Mesothelial cell of epicardium (in vitro differentiated cells): ENCODE data around the gene ASTN2. TPM values are rescaled to one million over a fixed set of nuclear protein-coding genes. Genes with fewer than 3 reads are reported as not detected.

ENCODE experiments used
- DNase-seq, 2 experiments: peaks; one replicate each; pipeline ENCODE4 v3.0.0; 2021; ENCODE audit warnings: low spot score in 2 of 2; ENCODE audit not compliant: unreplicated experiment in 2 of 2
- H3K27ac Mint-ChIP-seq: 2 replicates; pipeline ENCODE4 v1.8.0; 2021; ENCODE audit warnings: mixed read lengths
- H3K27me3 Mint-ChIP-seq: 2 replicates; pipeline ENCODE4 v1.8.0; 2021; ENCODE audit warnings: low read depth, mixed read lengths
- H3K36me3 Mint-ChIP-seq: 2 replicates; pipeline ENCODE4 v1.8.0; 2021; ENCODE audit warnings: mixed read lengths
- H3K4me1 Mint-ChIP-seq: 2 replicates; pipeline ENCODE4 v1.8.0; 2021; ENCODE audit warnings: mixed read lengths
- H3K4me3 Mint-ChIP-seq: 2 replicates; pipeline ENCODE4 v1.8.0; 2021; ENCODE audit warnings: mild to moderate bottlenecking, moderate library complexity, mixed read lengths
- H3K9me3 Mint-ChIP-seq: 2 replicates; pipeline ENCODE4 v1.8.0; 2021; ENCODE audit warnings: mixed read lengths
- CTCF ChIP-seq: fragments of 200-600 bp; sonication (generic); IDR thresholded peaks from one replicate; pipeline ENCODE4 v1.5.0; 2021; ENCODE audit warnings: antibody characterized with exemption; ENCODE audit not compliant: unreplicated experiment
- total RNA-seq: library from RNA; stranded (reverse); gene quantifications from 3 replicates; pipeline ENCODE4 v1.2.1, GENCODE V29; 2021

Gene ASTN2
- total RNA-seq, 1 donor from 2014 or later: 12.2 TPM

GRCh38 chr9:117265253-117265652, 149.6 kb downstream of the ASTN2 start:
- H3K27me3 Mint-ChIP-seq: peaks cover 8% of the 10 kb centered on the region
- H3K9me3 Mint-ChIP-seq: no peaks in the 10 kb centered on the region
- no peaks in the 10 kb centered on the region for H3K36me3 Mint-ChIP-seq
- H3K4me3 Mint-ChIP-seq: no peak overlapping the region
- H3K27ac Mint-ChIP-seq: no peak overlapping the region
- no peaks in the 10 kb centered on the region for H3K4me1 Mint-ChIP-seq
- no peak for DNase-seq
- no peak for TF ChIP-seq CTCF

- no peaks in the 10 kb centered on the region for H3K9me3 Mint-ChIP-seq
- H3K36me3 Mint-ChIP-seq: no peaks in the 10 kb centered on the region
- no peak for TF ChIP-seq CTCF
- no peak overlapping the region for H3K27ac Mint-ChIP-seq
- H3K4me3 Mint-ChIP-seq: no peak overlapping the region
- no peak for DNase-seq
- no peaks in the 10 kb centered on the region for H3K4me1 Mint-ChIP-seq
- H3K27me3 Mint-ChIP-seq: peaks cover 30% of the 10 kb centered on the region
Observed at GRCh38 chr9:117258184-117258866, 156.5 kb downstream of the ASTN2 start.

GRCh38 chr9:117253261-117253660, 161.6 kb downstream of the ASTN2 start:
- Mint-ChIP-seq H3K27ac (no peak overlapping the region), H3K36me3 (no peaks in the 10 kb centered on the region), H3K4me1 (no peaks in the 10 kb centered on the region), H3K27me3 (peaks cover 43% of the 10 kb centered on the region), H3K4me3 (no peak overlapping the region), H3K9me3 (no peaks in the 10 kb centered on the region)
- DNase-seq: no peak
- TF ChIP-seq CTCF: no peak

GRCh38 chr9:117250610-117251215, 164.1 kb downstream of the ASTN2 start:
- peaks cover 3% of the 10 kb centered on the region for H3K4me1 Mint-ChIP-seq
- no peak overlapping the region for H3K27ac Mint-ChIP-seq
- peaks cover 43% of the 10 kb centered on the region for H3K27me3 Mint-ChIP-seq
- no peaks in the 10 kb centered on the region for H3K36me3 Mint-ChIP-seq
- TF ChIP-seq CTCF: no peak
- H3K4me3 Mint-ChIP-seq: no peak overlapping the region
- no peaks in the 10 kb centered on the region for H3K9me3 Mint-ChIP-seq
- DNase-seq: no peak

GRCh38 chr9:117249799-117250198, 165.1 kb downstream of the ASTN2 start:
- no peaks in the 10 kb centered on the region for H3K36me3 Mint-ChIP-seq
- H3K27me3 Mint-ChIP-seq: peaks cover 44% of the 10 kb centered on the region
- H3K4me1 Mint-ChIP-seq: peaks cover 3% of the 10 kb centered on the region
- TF ChIP-seq CTCF: no peak
- no peaks in the 10 kb centered on the region for H3K9me3 Mint-ChIP-seq
- H3K27ac Mint-ChIP-seq: no peak overlapping the region
- DNase-seq: no peak
- H3K4me3 Mint-ChIP-seq: no peak overlapping the region
